HG03521 (cell line): ENCODE results near the gene PACRG.
A peak's percentile ranks its signal among the peaks of the same experiment; 100 is the strongest.

Experiments
- ATAC-seq: cut with Tn5 transposase; IDR thresholded peaks from one replicate; pipeline ENCODE4 v1.9.1; 2021; ENCODE audit warnings: mild to moderate bottlenecking, moderate library complexity; ENCODE audit not compliant: unreplicated experiment

Gene PACRG

GRCh38 chr6:163165155-163165910, 437.6 kb downstream of the PACRG start:
- ATAC-seq, result no peak

- ATAC-seq, result no peak
These were observed 438.1 kb downstream of the PACRG start for GRCh38 chr6:163165922-163166321.

- no peak for ATAC-seq
These were observed 438.7 kb downstream of the PACRG start for GRCh38 chr6:163166507-163166906.

DNA sequence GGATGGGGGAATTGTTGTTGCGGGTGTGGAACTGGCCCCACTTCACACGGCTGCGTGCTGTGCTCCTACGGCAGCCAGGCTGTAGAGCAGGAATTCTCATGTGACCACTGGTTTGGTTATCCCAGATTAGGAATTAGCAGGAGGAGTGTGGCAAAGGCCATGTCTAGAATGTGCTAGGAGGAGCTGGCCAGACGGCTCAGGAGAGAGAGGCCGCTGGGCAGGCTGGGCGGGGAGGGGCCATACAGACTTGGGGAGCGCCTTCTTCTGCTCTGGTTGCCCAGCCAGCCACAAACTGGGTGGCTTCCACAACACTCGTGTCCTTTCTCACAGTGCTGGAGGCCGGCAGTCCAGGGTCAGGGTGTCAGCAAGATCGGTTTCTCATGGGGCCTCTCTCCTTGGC, 441.7 kb downstream of the PACRG start:
- ATAC-seq, result no peak

GRCh38 chr6:163170294-163170883, 442.6 kb downstream of the PACRG start:
- ATAC-seq, result peak; percentile 64

DNA sequence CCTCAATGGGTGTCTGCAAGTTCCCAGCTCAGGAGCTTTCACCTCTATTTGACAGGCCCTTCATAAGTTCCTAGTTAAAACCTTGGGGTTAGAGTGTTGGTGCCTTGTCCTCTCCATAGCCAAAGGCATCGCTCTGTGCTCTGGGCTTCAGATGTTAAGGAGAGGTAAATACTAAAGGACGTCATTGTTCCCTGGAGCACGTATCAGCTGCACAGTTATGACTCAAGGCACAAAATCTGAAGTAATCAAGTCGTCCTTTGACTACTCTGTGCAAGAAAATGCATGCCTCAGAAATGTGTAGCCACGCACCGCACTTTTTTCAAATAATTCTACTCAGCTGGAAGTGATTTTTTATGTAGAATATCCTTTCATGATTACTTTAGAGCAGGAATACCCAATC, 446.0 kb downstream of the PACRG start:
- ATAC-seq, result no peak

- no peak for ATAC-seq
These were observed 447.5 kb downstream of the PACRG start for GRCh38 chr6:163175301-163175700.

DNA sequence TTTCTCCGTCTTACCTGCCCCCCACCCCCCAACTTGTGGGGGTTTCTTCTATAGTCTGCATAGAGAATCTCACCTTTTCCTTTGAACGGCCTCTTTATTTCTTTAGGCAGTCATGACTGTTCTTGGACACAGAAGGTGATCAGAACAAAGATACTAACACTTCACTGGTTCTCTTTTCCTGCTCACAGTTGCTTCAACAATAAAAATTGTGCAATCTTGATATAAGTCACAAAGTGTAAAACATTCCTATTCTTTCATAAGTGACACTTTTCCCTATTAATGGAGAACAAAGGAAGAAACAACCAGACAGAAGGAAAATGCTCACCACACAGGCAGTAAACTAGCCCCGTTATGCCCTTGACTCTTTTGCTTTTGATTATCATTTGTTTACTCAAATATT, 448.3 kb downstream of the PACRG start:
- no peak for ATAC-seq

DNA sequence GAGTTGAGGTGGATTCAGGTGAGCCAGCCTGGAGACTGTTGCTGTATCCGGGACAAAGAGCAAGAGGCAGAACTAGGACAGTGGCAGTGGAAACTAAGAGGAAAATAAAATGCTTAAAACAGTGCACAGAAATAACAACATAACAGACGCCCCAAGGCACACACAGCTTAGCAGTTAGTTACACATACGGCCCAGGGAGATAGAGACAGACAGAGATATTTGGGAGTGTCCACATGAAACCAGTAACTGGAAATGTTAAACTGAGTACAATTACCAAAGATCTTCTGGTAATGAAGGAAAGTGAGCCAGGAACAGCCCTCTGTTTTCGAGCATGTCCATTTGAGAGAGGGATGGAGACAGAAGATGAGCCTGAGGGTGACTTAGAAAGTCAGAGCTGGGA, 449.2 kb downstream of the PACRG start:
- no peak for ATAC-seq

DNA sequence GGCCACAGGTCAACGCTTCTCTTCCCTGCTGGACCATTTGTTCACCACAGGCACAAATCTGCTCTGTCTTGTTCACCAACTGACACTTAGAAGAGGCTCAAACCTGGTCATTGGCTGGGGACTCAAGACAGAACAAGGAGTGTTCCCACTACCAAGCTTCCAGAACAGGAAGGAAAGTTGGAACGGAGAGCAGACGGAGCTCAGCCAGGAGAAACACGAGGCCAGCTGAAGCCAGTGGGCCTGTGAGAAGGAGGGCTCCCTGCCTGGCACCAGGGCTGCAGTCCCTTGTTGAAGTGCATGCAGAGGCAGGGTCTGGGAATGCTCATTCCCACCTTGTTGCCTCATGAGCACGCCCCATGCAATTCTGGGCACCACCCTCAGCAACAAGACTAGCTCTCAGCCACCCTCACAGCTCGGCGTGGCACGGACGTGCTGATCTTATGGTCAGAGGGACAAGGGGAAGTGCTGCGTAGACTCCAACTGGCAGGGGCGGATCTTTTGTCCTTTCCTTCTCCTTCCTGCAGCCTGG, 450.2 kb downstream of the PACRG start:
- ATAC-seq, result no peak

- ATAC-seq, result no peak
These were observed 451.3 kb downstream of the PACRG start for GRCh38 chr6:163179061-163179460.

GRCh38 chr6:163179721-163180120, 451.9 kb downstream of the PACRG start:
- no peak for ATAC-seq

DNA sequence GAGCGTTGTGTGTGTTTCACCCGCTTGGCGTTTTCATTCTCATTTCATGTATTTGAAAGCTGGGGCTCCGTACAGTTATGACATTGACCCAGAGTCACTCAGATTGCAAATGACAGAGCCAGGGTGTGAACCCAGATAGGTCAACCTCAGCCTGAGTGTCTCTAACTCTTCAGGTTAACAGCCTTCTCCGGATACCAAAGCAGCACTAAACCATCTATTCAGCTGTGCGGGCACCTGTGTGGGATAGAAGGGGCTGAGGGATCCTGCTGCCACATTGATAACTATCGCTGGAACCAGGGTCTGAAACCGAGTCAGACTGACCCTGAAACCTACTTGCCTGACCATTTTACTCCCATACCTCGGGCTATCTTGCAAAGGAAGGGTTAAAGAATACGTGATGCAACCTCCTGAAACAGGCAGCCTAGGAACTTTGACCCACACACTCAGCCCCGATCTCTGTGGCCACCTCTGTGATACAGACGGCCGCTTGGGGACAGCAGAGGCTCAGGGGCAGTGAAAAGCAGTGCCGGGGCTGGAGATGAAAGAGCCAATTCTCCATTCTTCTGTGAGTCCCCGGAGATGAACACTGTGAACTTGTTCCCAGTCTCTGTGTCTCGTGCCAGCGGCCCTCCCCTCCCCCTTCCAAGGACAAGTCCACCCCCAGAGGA, 453.2 kb downstream of the PACRG start:
- ATAC-seq, result no peak

GRCh38 chr6:163181666-163182180, 453.9 kb downstream of the PACRG start:
- ATAC-seq, result no peak

GRCh38 chr6:163182696-163183095, 454.9 kb downstream of the PACRG start:
- ATAC-seq, result no peak

DNA sequence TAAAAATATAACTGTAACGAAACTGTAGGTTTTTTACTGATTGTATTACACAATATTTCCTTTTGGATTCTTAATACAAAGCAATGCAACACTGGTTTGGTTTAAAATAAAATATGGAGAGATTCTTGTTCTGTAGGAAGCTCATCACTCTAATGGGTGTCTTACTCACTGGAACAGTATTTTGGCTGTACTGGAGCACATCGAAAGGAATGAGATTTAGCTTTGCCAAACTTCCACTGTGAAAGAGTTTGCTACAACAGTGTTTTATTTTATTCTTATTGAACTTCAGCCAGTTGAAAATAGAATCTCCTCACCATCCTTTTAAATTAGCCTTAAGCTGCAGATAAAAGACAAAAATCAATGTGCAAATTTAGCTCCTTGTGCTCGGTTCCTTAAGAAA, 456.0 kb downstream of the PACRG start:
- ATAC-seq, result no peak

- ATAC-seq, result no peak
These were observed 458.0 kb downstream of the PACRG start for GRCh38 chr6:163185744-163186143.

DNA sequence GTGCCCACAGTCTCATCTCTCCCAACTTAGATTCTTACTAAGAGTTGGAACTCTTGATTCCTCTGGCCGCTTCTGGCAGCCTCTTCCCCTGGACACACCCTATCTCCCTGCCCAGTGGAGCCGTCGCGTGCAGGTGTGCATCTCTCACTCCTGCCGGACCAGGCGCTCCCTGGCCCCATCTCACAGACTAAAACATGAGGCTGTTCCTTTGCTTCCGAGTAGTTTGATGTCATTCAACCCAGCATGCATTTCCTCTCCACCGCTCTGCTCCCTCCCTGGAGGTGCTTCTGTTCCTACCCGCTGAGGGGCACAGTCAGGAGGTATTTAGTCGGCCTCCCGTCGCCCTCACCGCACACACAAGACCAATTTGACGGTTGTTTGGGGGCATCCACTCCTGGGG, 458.8 kb downstream of the PACRG start:
- ATAC-seq, result no peak

- no peak for ATAC-seq
These were observed 459.4 kb downstream of the PACRG start for GRCh38 chr6:163187201-163187600.

- ATAC-seq, result no peak
These were observed 459.8 kb downstream of the PACRG start for GRCh38 chr6:163187606-163188005.

DNA sequence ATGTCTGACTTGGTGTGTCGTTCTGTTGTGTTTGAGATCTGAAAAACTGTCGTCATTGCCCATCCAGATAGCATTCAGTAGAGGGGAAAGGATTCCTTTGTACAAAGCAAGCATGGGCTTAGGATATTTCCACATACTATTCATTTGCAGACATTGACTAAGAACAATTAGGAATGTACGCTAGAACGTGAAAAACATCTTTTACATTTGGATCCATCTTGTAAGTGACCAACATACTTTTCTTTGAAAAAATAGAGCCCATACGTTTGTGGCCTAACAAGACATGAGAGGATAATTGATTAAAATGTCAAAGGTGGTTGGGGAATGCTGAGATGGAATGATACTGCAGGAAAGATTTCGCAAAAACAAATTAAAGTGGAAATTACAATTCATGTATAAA, 461.0 kb downstream of the PACRG start:
- no peak for ATAC-seq

DNA sequence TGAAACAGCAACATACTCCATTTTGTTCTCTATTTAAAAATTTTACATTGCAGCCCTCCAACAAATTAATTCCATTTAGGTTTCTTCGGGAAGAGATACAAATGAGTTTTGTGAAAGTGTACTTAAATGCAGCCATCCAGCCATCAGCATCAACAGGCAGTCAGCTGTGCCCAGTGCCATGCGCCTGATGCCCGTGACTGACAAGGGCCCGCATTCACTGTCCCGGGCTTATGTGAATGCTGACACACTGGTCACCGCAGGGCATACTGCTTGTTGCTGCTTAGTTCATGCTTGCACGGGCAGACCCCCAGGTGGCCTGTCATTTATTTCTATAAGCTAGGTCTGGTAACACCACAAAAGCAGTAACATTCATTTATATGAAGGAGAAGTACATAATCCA, 461.8 kb downstream of the PACRG start:
- ATAC-seq, result no peak
